Measurements from ENCODE around the gene CYTL1.

DNA sequence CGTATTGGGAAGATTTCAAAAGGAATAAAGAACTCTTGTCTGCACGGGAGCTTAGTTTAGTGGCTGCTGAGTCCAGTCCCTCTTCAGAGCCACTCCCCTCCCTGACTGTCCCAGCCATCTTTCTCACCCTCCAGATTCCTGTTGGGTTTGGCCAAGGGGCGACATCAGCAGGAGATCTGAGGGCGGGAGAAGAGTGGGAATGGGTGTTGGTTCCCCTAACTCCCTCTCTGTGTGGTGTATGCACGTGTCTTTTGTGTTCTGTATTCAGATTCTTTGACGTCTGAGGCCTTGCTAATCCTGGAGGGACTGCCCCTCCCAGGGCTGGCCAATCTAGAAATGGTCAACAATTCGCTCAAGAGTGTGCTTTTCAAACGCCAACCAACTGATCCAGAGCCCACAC, 37.4 kb downstream of the CYTL1 start:
- TF ChIP-seq, protein P1, sequence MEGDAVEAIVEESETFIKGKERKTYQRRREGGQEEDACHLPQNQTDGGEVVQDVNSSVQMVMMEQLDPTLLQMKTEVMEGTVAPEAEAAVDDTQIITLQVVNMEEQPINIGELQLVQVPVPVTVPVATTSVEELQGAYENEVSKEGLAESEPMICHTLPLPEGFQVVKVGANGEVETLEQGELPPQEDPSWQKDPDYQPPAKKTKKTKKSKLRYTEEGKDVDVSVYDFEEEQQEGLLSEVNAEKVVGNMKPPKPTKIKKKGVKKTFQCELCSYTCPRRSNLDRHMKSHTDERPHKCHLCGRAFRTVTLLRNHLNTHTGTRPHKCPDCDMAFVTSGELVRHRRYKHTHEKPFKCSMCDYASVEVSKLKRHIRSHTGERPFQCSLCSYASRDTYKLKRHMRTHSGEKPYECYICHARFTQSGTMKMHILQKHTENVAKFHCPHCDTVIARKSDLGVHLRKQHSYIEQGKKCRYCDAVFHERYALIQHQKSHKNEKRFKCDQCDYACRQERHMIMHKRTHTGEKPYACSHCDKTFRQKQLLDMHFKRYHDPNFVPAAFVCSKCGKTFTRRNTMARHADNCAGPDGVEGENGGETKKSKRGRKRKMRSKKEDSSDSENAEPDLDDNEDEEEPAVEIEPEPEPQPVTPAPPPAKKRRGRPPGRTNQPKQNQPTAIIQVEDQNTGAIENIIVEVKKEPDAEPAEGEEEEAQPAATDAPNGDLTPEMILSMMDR (conservative IDR thresholded peaks at IDR 0.05; ENCODE audit: low read depth, low read length) = no peak
- TF ChIP-seq EZH2 (IDR thresholded peaks at IDR 0.05; ENCODE audit: low read length, unreplicated experiment) (no peak), EZH2phosphoT487 (IDR thresholded peaks at IDR 0.05; ENCODE audit: borderline replicate concordance, low read length) (no peak)

Measured in PC-3 (cell line).